Neural cell (in vitro differentiated cells): Measurements from ENCODE around the gene NSFL1C. TPM values are rescaled to one million over a fixed set of nuclear protein-coding genes. Genes with fewer than 3 reads are reported as not detected.

ENCODE experiments used
- H2AFZ ChIP-seq: fragments of 200-600, 300-800 bp; sonication (generic), shearing (Covaris generic); 2 replicates; pipeline ENCODE4 v1.6.0; 2014; ENCODE audit warnings: low read depth, mild to moderate bottlenecking, antibody characterized with exemption, low read length, moderate library complexity
- H3F3A ChIP-seq: fragments of 200-600 bp; shearing (Covaris generic); 2 replicates; pipeline ENCODE4 v1.6.1; 2016; ENCODE audit warnings: mild to moderate bottlenecking, moderate library complexity, mixed read lengths, antibody characterized with exemption, low read length; ENCODE audit not compliant: insufficient read depth, poor library complexity, severe bottlenecking
- H3K27ac ChIP-seq: fragments of 200-600, 300-800 bp; sonication (generic), shearing (Covaris generic); 2 replicates; pipeline ENCODE4 v1.5.1; 2014; ENCODE audit warnings: mild to moderate bottlenecking, low read length, moderate library complexity
- H3K27me3 ChIP-seq: fragments of 300-800, 200-600 bp; sonication (generic), shearing (Covaris generic); 2 replicates; pipeline ENCODE4 v1.6.0; 2014; ENCODE audit warnings: mild to moderate bottlenecking, low read depth, low read length, moderate library complexity; ENCODE audit not compliant: insufficient read depth
- H3K36me3 ChIP-seq: fragments of 300-800, 200-600 bp; sonication (generic), shearing (Covaris generic); 2 replicates; pipeline ENCODE4 v1.5.1; 2014; ENCODE audit warnings: mild to moderate bottlenecking, antibody characterized with exemption, low read length, moderate library complexity; ENCODE audit not compliant: insufficient read depth
- H3K4me2 ChIP-seq: fragments of 300-800, 200-600 bp; sonication (generic), shearing (Covaris generic); 2 replicates; pipeline ENCODE4 v1.6.0; 2014; ENCODE audit warnings: mild to moderate bottlenecking, low read length
- H3K4me3 ChIP-seq: fragments of 300-800, 200-600 bp; sonication (generic), shearing (Covaris generic); 2 replicates; pipeline ENCODE4 v1.5.1; 2014; ENCODE audit warnings: mild to moderate bottlenecking, low read length, moderate library complexity
- H3K79me2 ChIP-seq: fragments of 200-600 bp; shearing (Covaris generic); replicated peaks from 2 replicates; pipeline ENCODE4 v1.6.0; 2014; ENCODE audit warnings: mild to moderate bottlenecking, low read length, moderate library complexity; ENCODE audit not compliant: insufficient read depth
- H3K9ac ChIP-seq: fragments of 300-800, 200-600 bp; sonication (generic), shearing (Covaris generic); 2 replicates; pipeline ENCODE4 v1.6.1; 2016; ENCODE audit warnings: mild to moderate bottlenecking, low read length, mixed read lengths
- H3K9me2 ChIP-seq: fragments of 200-600 bp; shearing (Covaris generic); 2 replicates; pipeline ENCODE4 v1.6.1; 2016; ENCODE audit warnings: mild to moderate bottlenecking, low read length, mixed read lengths; ENCODE audit not compliant: insufficient read depth
- H3K9me3 ChIP-seq: fragments of 200-600, 300-800 bp; sonication (generic), shearing (Covaris generic); 2 replicates; pipeline ENCODE4 v1.6.1; 2016; ENCODE audit warnings: mild to moderate bottlenecking, mixed run types, low read length, moderate library complexity, mixed read lengths
- H4K20me1 ChIP-seq: fragments of 200-600 bp; shearing (Covaris generic); 2 replicates; pipeline ENCODE4 v1.6.1; 2016; ENCODE audit warnings: mild to moderate bottlenecking, mixed run types; ENCODE audit not compliant: insufficient read depth
- EP300 ChIP-seq: fragments of 450-650 bp; conservative IDR thresholded peaks from 2 replicates; pipeline ENCODE4 v1.6.1; 2014; ENCODE audit warnings: antibody characterized with exemption, mild to moderate bottlenecking, moderate library complexity; ENCODE audit not compliant: poor library complexity, severe bottlenecking
- EZH2 ChIP-seq: fragments of 200-600, 300-800 bp; shearing (Covaris generic), sonication (generic); IDR thresholded peaks from 2 replicates; pipeline ENCODE4 v1.6.1; 2014; ENCODE audit warnings: antibody characterized with exemption, low read length, borderline replicate concordance, mild to moderate bottlenecking; ENCODE audit not compliant: insufficient read depth, poor library complexity, severe bottlenecking
- MXI1 ChIP-seq: fragments of 450-650 bp; conservative IDR thresholded peaks from 2 replicates; pipeline ENCODE4 v1.6.1; 2014; ENCODE audit warnings: antibody characterized with exemption, mild to moderate bottlenecking; ENCODE audit not compliant: poor library complexity, severe bottlenecking
- POLR2AphosphoS5 ChIP-seq: IDR thresholded peaks from 2 replicates; pipeline ENCODE4 v1.6.1; 2012
- RAD21 ChIP-seq: fragments of 450-650 bp; conservative IDR thresholded peaks from 2 replicates; pipeline ENCODE4 v1.6.1; 2014; ENCODE audit warnings: antibody characterized with exemption, mild to moderate bottlenecking, moderate library complexity
- SMC3 ChIP-seq: fragments of 450-650 bp; conservative IDR thresholded peaks from 2 replicates; pipeline ENCODE4 v1.6.1; 2014; ENCODE audit warnings: antibody characterized with exemption, mild to moderate bottlenecking, moderate library complexity; ENCODE audit not compliant: poor library complexity
- TAF1 ChIP-seq: IDR thresholded peaks from 2 replicates; pipeline ENCODE4 v1.6.1; 2012; ENCODE audit warnings: low read depth
- polyA plus RNA-seq: library from polyadenylated mRNA; depleted of rRNA; stranded (reverse); fragments of >200 nt; gene quantifications from 2 replicates; pipeline ENCODE4 v1.2.3, GENCODE V29; 2014
- TF ChIP-seq, protein P1 (sequence below): fragments of 450-650 bp; IDR thresholded peaks from 2 replicates; pipeline ENCODE4 v1.5.1; 2014; ENCODE audit warnings: antibody characterized with exemption, mild to moderate bottlenecking, moderate library complexity; ENCODE audit not compliant: poor library complexity, severe bottlenecking
- TF ChIP-seq, protein P2 (sequence below): IDR thresholded peaks from 2 replicates; pipeline ENCODE4 v1.6.1; 2012; ENCODE audit warnings: borderline replicate concordance

Gene NSFL1C
- polyA plus RNA-seq, 1 donor from 2014 or later: 48.7 TPM

DNA sequence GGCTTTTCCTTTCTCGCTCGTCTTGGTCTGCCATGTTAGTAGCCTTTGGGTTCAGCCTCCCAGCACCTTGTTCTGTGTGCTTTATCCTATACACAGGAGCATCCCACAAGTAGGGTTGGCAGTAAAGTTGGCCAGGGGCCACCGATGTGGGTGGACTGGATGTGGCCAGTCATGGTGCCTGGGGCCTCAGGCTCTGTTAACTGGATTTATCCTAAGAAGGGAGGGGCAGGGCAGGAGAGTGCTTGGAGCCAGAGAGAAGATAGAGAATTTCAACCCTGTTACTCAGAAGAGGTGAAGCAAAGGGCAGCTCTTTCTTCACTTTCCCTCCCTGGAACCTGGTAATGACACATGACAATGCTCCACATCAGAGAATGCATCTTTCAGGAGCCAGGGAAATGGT is 38.7 kb upstream of the NSFL1C start:
- Histone ChIP-seq H3K9ac (no peak overlapping the region), H2AFZ (no peak overlapping the region), H3K4me3 (no peak overlapping the region), H3F3A (no peaks in the 10 kb centered on the region), H3K27me3 (no peaks in the 10 kb centered on the region), H3K27ac (no peak overlapping the region), H3K4me2 (no peak overlapping the region), H3K36me3 (no peaks in the 10 kb centered on the region), H3K79me2 (no peaks in the 10 kb centered on the region), H4K20me1 (no peaks in the 10 kb centered on the region), H3K9me3 (no peaks in the 10 kb centered on the region), H3K9me2 (no peaks in the 10 kb centered on the region)
- TF ChIP-seq EZH2: no peak
- TF ChIP-seq EP300: no peak
- no peak for TF ChIP-seq MXI1
- TF ChIP-seq, protein P1, sequence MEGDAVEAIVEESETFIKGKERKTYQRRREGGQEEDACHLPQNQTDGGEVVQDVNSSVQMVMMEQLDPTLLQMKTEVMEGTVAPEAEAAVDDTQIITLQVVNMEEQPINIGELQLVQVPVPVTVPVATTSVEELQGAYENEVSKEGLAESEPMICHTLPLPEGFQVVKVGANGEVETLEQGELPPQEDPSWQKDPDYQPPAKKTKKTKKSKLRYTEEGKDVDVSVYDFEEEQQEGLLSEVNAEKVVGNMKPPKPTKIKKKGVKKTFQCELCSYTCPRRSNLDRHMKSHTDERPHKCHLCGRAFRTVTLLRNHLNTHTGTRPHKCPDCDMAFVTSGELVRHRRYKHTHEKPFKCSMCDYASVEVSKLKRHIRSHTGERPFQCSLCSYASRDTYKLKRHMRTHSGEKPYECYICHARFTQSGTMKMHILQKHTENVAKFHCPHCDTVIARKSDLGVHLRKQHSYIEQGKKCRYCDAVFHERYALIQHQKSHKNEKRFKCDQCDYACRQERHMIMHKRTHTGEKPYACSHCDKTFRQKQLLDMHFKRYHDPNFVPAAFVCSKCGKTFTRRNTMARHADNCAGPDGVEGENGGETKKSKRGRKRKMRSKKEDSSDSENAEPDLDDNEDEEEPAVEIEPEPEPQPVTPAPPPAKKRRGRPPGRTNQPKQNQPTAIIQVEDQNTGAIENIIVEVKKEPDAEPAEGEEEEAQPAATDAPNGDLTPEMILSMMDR: no peak
- TF ChIP-seq, protein P2, sequence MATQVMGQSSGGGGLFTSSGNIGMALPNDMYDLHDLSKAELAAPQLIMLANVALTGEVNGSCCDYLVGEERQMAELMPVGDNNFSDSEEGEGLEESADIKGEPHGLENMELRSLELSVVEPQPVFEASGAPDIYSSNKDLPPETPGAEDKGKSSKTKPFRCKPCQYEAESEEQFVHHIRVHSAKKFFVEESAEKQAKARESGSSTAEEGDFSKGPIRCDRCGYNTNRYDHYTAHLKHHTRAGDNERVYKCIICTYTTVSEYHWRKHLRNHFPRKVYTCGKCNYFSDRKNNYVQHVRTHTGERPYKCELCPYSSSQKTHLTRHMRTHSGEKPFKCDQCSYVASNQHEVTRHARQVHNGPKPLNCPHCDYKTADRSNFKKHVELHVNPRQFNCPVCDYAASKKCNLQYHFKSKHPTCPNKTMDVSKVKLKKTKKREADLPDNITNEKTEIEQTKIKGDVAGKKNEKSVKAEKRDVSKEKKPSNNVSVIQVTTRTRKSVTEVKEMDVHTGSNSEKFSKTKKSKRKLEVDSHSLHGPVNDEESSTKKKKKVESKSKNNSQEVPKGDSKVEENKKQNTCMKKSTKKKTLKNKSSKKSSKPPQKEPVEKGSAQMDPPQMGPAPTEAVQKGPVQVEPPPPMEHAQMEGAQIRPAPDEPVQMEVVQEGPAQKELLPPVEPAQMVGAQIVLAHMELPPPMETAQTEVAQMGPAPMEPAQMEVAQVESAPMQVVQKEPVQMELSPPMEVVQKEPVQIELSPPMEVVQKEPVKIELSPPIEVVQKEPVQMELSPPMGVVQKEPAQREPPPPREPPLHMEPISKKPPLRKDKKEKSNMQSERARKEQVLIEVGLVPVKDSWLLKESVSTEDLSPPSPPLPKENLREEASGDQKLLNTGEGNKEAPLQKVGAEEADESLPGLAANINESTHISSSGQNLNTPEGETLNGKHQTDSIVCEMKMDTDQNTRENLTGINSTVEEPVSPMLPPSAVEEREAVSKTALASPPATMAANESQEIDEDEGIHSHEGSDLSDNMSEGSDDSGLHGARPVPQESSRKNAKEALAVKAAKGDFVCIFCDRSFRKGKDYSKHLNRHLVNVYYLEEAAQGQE: no peak
- no peak for TF ChIP-seq POLR2AphosphoS5
- TF ChIP-seq TAF1: no peak
- TF ChIP-seq RAD21: no peak
- no peak for TF ChIP-seq SMC3

DNA sequence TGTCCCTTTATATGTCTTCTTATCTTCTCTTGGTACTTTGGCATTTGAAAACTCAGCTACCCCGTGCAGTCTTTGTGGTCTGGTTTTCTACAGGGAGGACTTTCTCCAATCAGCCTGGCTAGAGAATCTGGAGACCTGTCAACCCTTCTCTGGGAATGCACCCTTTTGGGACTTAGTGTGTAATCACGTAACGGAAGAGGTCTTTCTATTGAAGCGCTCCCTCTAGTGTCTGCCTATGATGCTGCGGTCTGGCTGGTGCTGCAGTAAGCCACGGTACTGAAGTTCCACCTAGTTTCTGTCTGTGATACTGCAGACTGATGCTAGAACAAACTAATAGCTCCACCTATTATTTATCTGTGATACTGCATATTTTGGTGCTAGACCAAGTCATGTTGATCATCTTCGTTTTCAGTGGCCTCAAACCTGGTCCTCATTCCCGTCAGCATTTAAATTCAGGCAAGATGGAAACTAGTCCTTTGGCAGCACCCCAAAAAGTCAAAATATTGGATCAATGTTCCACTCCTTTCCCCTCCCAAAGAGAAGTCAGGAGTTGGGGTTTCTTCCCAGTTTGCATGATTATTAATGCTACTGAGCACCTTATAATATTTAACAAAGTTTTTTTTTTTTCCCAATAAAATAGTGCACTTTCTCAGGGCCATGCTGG is 37.0 kb upstream of the NSFL1C start:
- Histone ChIP-seq H3K4me2 (no peak overlapping the region), H3K9me3 (no peaks in the 10 kb centered on the region), H3K4me3 (no peak overlapping the region), H3K79me2 (no peaks in the 10 kb centered on the region), H4K20me1 (no peaks in the 10 kb centered on the region), H3K36me3 (no peaks in the 10 kb centered on the region), H3F3A (no peaks in the 10 kb centered on the region), H3K27me3 (no peaks in the 10 kb centered on the region), H2AFZ (no peak overlapping the region), H3K27ac (no peak overlapping the region), H3K9me2 (no peaks in the 10 kb centered on the region), H3K9ac (no peak overlapping the region)
- TF ChIP-seq EZH2 (no peak), MXI1 (no peak), POLR2AphosphoS5 (no peak), SMC3 (peak; percentile 74), RAD21 (peak; percentile 74), EP300 (no peak), TAF1 (no peak)
- TF ChIP-seq, protein P2: no peak
- TF ChIP-seq, protein P1: peak; percentile 93
